Thoracic aorta (tissue), 2 donors: ENCODE data around the gene AUTS2. TPM values are rescaled to one million over a fixed set of nuclear protein-coding genes. Genes with fewer than 3 reads are reported as not detected.

Experiments used
- ATAC-seq: fragments of 150-250 bp; one replicate; pipeline ENCODE4 v1.8.0; 2017; ENCODE audit warnings: low read depth; ENCODE audit not compliant: insufficient number of reproducible peaks, low FRiP score
- DNase-seq: peaks from one replicate; pipeline ENCODE4 v3.0.0-alpha.2; 2020; ENCODE audit warnings: low spot score
- H3K27ac ChIP-seq, 2 donors: fragments of 200-600 bp; sonication (generic); 1 replicate in 1 of 2; 2 replicates in 1 of 2; pipeline ENCODE4 v1.5.1; 2016; ENCODE audit warnings: mild to moderate bottlenecking in 2 of 2, moderate library complexity in 2 of 2
- H3K27me3 ChIP-seq: fragments of 200-600 bp; sonication (generic); replicated peaks from 2 replicates; pipeline ENCODE4 v1.6.0; 2016; ENCODE audit warnings: mild to moderate bottlenecking; ENCODE audit not compliant: insufficient read depth
- H3K36me3 ChIP-seq: fragments of 200-600 bp; sonication (generic); one replicate; pipeline ENCODE4 v1.5.1; 2016
- H3K4me1 ChIP-seq, 2 donors: fragments of 200-600 bp; sonication (generic); 1 replicate in 1 of 2; 2 replicates in 1 of 2; pipeline versions ENCODE4 v1.5.1 to v1.6.0; 2016; ENCODE audit warnings: low read depth in 2 of 2, mild to moderate bottlenecking in 1 of 2; ENCODE audit not compliant: control insufficient read depth in 1 of 2
- H3K4me3 ChIP-seq: fragments of 200-600 bp; sonication (generic); 2 replicates; pipeline ENCODE4 v1.5.1; 2016; ENCODE audit warnings: mild to moderate bottlenecking
- H3K9me3 ChIP-seq: fragments of 200-600 bp; sonication (generic); 2 replicates; pipeline ENCODE4 v1.5.1; 2016
- total RNA-seq, 2 donors: library from RNA; depleted of rRNA; stranded (reverse); fragments of >200 nt; gene quantifications; one replicate each; pipeline versions ENCODE4 v1.1.0 to v1.2.3, GENCODE V29; 2016
- TF ChIP-seq, protein P1 (sequence below): fragments of 200-600 bp; sonication (generic); IDR thresholded peaks from one replicate; pipeline ENCODE4 v1.5.1; 2019; ENCODE audit warnings: antibody characterized with exemption

The AUTS2 gene
- total RNA-seq, 2 donors from 2014 or later = 49.4 to 101 TPM

GRCh38 chr7:70131817-70132216 is 533.5 kb downstream of the AUTS2 start:
- no peaks in the 10 kb centered on the region for H3K9me3 ChIP-seq
- H3K4me1 ChIP-seq = peaks cover 4 to 9% of the 10 kb centered on the region in 2 donors
- no peaks in the 10 kb centered on the region for H3K27me3 ChIP-seq
- DNase-seq (no peak), ATAC-seq (no peak)
- no peak overlapping the region for H3K27ac ChIP-seq
- H3K36me3 ChIP-seq = no peaks in the 10 kb centered on the region
- TF ChIP-seq, protein P1, sequence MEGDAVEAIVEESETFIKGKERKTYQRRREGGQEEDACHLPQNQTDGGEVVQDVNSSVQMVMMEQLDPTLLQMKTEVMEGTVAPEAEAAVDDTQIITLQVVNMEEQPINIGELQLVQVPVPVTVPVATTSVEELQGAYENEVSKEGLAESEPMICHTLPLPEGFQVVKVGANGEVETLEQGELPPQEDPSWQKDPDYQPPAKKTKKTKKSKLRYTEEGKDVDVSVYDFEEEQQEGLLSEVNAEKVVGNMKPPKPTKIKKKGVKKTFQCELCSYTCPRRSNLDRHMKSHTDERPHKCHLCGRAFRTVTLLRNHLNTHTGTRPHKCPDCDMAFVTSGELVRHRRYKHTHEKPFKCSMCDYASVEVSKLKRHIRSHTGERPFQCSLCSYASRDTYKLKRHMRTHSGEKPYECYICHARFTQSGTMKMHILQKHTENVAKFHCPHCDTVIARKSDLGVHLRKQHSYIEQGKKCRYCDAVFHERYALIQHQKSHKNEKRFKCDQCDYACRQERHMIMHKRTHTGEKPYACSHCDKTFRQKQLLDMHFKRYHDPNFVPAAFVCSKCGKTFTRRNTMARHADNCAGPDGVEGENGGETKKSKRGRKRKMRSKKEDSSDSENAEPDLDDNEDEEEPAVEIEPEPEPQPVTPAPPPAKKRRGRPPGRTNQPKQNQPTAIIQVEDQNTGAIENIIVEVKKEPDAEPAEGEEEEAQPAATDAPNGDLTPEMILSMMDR = no peak
- no peak overlapping the region for H3K4me3 ChIP-seq

DNA sequence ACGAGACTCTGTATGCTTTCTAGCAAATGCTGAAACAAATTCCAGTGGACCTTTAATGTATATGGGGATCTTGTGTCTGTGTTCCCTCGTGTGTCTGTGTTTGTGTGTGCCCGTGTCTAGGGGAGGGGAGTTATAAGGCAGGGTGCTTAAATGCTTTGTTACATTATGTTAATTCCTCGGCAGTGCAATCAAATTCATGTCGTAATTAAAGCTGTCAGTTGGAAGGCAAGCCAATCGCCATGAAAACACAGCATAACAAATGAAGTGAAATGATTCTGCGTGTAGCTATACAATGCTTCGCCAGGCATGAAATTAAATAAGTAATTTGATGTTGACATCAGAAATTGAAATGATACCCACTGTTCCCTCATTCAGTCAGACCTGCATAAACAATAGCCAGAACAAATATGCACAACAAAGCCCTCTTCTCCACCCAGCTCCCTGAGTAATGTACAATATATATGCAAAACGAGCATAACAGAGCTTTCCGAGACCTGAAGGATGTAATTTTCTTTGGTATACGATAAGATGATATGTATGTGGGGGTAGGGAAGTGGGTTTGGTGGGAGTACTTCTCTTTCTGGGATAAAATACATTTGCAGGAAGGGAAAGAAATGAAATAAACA is 534.1 kb downstream of the AUTS2 start:
- Histone ChIP-seq H3K27me3 (no peaks in the 10 kb centered on the region), H3K4me1 (peaks cover 4 to 9% of the 10 kb centered on the region in 2 donors), H3K4me3 (no peak overlapping the region), H3K27ac (no peak overlapping the region), H3K9me3 (no peaks in the 10 kb centered on the region), H3K36me3 (no peaks in the 10 kb centered on the region)
- ATAC-seq (no peak), DNase-seq (no peak)
- TF ChIP-seq, protein P1 = no peak

- Histone ChIP-seq H3K4me1 (peaks cover 4 to 9% of the 10 kb centered on the region in 2 donors), H3K27ac (no peak overlapping the region), H3K4me3 (no peak overlapping the region), H3K9me3 (no peaks in the 10 kb centered on the region), H3K27me3 (no peaks in the 10 kb centered on the region), H3K36me3 (no peaks in the 10 kb centered on the region)
- no peak for DNase-seq
- no peak for ATAC-seq
- TF ChIP-seq, protein P1 = no peak
Observed at GRCh38 chr7:70132852-70133690, 534.8 kb downstream of the AUTS2 start.

- H3K9me3 ChIP-seq = no peaks in the 10 kb centered on the region
- no peak for ATAC-seq
- DNase-seq = no peak
- H3K27me3 ChIP-seq = no peaks in the 10 kb centered on the region
- no peak overlapping the region for H3K27ac ChIP-seq
- H3K4me3 ChIP-seq = no peak overlapping the region
- H3K36me3 ChIP-seq = no peaks in the 10 kb centered on the region
- H3K4me1 ChIP-seq = peaks cover 4 to 18% of the 10 kb centered on the region in 2 donors
- TF ChIP-seq, protein P1 = no peak
Observed at GRCh38 chr7:70134029-70134770, 535.9 kb downstream of the AUTS2 start.

- ATAC-seq = no peak
- Histone ChIP-seq H3K27me3 (no peaks in the 10 kb centered on the region), H3K4me1 (peaks cover 4 to 25% of the 10 kb centered on the region in 2 donors), H3K36me3 (no peaks in the 10 kb centered on the region), H3K9me3 (no peaks in the 10 kb centered on the region), H3K4me3 (no peak overlapping the region), H3K27ac (no peak overlapping the region)
- no peak for DNase-seq
- TF ChIP-seq, protein P1 = no peak
Observed at GRCh38 chr7:70135656-70136055, 537.4 kb downstream of the AUTS2 start.
